Ovary (tissue), 3 donors: ENCODE data around the gene ATP6AP1.
A peak's percentile ranks its signal among the peaks of the same experiment; 100 is the strongest.

Experiments
- EP300 ChIP-seq: sonication (generic); formaldehyde crosslinking; IDR thresholded peaks from one replicate; pipeline ENCODE4 v1.6.1; 2017; ENCODE audit warnings: antibody characterized with exemption
- POLR2A ChIP-seq: fragments of 450-650 bp; IDR thresholded peaks from one replicate; pipeline ENCODE4 v1.6.1; 2017; ENCODE audit warnings: antibody characterized with exemption, mild to moderate bottlenecking, moderate library complexity
- TF ChIP-seq, protein P1 (sequence below), 3 donors: fragments of 450-650 bp in 2 of 3; fragments of 200-600 bp in 1 of 3; IDR thresholded peaks; one replicate each; pipeline versions ENCODE4 v1.5.1 to v1.8.0; 2016 to 2022; ENCODE audit warnings: antibody characterized with exemption in 3 of 3, mild to moderate bottlenecking in 1 of 3
- donor health status: DM: no; HTN: no; CAD: no.

DNA sequence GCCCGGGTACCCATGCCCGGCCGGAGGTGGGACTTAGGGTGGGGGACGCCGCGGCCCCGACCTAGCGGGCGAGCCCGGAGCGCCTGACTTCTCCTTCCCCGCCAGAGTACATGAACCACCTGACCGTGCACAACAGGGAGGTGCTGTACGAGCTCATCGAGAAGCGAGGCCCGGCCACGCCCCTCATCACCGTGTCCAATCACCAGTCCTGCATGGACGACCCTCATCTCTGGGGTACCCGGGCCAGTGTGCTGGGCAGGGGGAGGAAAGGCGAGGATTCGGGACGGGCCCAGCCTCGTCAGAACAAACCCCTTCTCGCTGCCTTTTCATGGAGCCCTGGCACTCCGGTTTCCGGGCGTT lies 16.5 kb upstream of the ATP6AP1 start:
- TF ChIP-seq EP300 (no peak), POLR2A (peak; percentile 21)
- TF ChIP-seq, protein P1, sequence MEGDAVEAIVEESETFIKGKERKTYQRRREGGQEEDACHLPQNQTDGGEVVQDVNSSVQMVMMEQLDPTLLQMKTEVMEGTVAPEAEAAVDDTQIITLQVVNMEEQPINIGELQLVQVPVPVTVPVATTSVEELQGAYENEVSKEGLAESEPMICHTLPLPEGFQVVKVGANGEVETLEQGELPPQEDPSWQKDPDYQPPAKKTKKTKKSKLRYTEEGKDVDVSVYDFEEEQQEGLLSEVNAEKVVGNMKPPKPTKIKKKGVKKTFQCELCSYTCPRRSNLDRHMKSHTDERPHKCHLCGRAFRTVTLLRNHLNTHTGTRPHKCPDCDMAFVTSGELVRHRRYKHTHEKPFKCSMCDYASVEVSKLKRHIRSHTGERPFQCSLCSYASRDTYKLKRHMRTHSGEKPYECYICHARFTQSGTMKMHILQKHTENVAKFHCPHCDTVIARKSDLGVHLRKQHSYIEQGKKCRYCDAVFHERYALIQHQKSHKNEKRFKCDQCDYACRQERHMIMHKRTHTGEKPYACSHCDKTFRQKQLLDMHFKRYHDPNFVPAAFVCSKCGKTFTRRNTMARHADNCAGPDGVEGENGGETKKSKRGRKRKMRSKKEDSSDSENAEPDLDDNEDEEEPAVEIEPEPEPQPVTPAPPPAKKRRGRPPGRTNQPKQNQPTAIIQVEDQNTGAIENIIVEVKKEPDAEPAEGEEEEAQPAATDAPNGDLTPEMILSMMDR (IDR thresholded peaks at IDR 0.05), result no peak
